Measurements from ENCODE around the gene FANCL.
A peak's percentile ranks its signal among the peaks of the same experiment; 100 is the strongest.
"Not testable (repeated sequence)": the region's sequence is repeated elsewhere in the genome, so short reads cannot be mapped to it uniquely, and the experiment has no call there.

Gene FANCL

GRCh38 chr2:58158481-58158880, 82.6 kb downstream of the FANCL start:
- H3K4me3 ChIP-seq (replicated peaks in 1 of 2; ENCODE audit: low read depth in 2 of 2, low read length in 2 of 2): no peak overlapping the region
- TF ChIP-seq CTCF (IDR thresholded peaks at IDR 0.05; ENCODE audit: low read depth, low read length): no peak
- peak in 1 of 2 donors; percentile 25 for DNase-seq (ENCODE audit: low read depth in 2 of 2)

- no peak for DNase-seq (ENCODE audit: low read depth in 2 of 2)
- TF ChIP-seq CTCF (IDR thresholded peaks at IDR 0.05; ENCODE audit: low read depth, low read length): no peak
- no peak overlapping the region for H3K4me3 ChIP-seq (replicated peaks in 1 of 2; ENCODE audit: low read depth in 2 of 2, low read length in 2 of 2)
Observed at GRCh38 chr2:58157754-58158153, 83.4 kb downstream of the FANCL start.

GRCh38 chr2:58156780-58157179, 84.3 kb downstream of the FANCL start:
- TF ChIP-seq CTCF (IDR thresholded peaks at IDR 0.05; ENCODE audit: low read depth, low read length): no peak
- no peak overlapping the region for H3K4me3 ChIP-seq (replicated peaks in 1 of 2; ENCODE audit: low read depth in 2 of 2, low read length in 2 of 2)
- DNase-seq (ENCODE audit: low read depth in 2 of 2): peak in 1 of 2 donors; percentile 16

GRCh38 chr2:58155160-58155778, 85.9 kb downstream of the FANCL start:
- no peak for TF ChIP-seq CTCF (IDR thresholded peaks at IDR 0.05; ENCODE audit: low read depth, low read length)
- no peak overlapping the region for H3K4me3 ChIP-seq (replicated peaks in 1 of 2; ENCODE audit: low read depth in 2 of 2, low read length in 2 of 2)
- no peak for DNase-seq (ENCODE audit: low read depth in 2 of 2)

- peak in 1 of 2 donors; percentile 62 for DNase-seq (ENCODE audit: low read depth in 2 of 2)
- H3K4me3 ChIP-seq (replicated peaks in 1 of 2; ENCODE audit: low read depth in 2 of 2, low read length in 2 of 2): no peak overlapping the region
- TF ChIP-seq CTCF (IDR thresholded peaks at IDR 0.05; ENCODE audit: low read depth, low read length): no peak
Observed at GRCh38 chr2:58146707-58147106, 94.4 kb downstream of the FANCL start.

GRCh38 chr2:58145769-58146168, 95.4 kb downstream of the FANCL start:
- not testable (repeated sequence) for DNase-seq (ENCODE audit: low read depth in 2 of 2); H3K4me3 ChIP-seq (replicated peaks in 1 of 2; ENCODE audit: low read depth in 2 of 2, low read length in 2 of 2)

GRCh38 chr2:58140508-58141072, 100.5 kb downstream of the FANCL start:
- H3K4me3 ChIP-seq (replicated peaks in 1 of 2; ENCODE audit: low read depth in 2 of 2, low read length in 2 of 2): no peak overlapping the region
- TF ChIP-seq CTCF (IDR thresholded peaks at IDR 0.05; ENCODE audit: low read depth, low read length): no peak
- DNase-seq (ENCODE audit: low read depth in 2 of 2): no peak
